ENCODE results near the gene YIPF3. TPM values are rescaled to one million over a fixed set of nuclear protein-coding genes. Genes with fewer than 3 reads are reported as not detected.

Gene YIPF3
- total and polyA plus RNA-seq, 3 experiments from 2014 or later, result 48.9 to 86.5 (median 49.1) TPM

GRCh38 chr6:43491750-43492661 is 24.7 kb downstream of the YIPF3 start:
- Mint-ChIP-seq H3K27ac (peak overlapping the region in 5 of 8 donors; percentile 17 to 95 (median 42)), H3K4me1 (peaks cover 26 to 57% (median 34%) of the 10 kb centered on the region in 3 donors), H3K27me3 (no peaks in the 10 kb centered on the region), H3K9me3 (no peaks in the 10 kb centered on the region), H3K36me3 (peaks cover 0 to 28% (median 3%) of the 10 kb centered on the region in 3 donors), H3K4me3 (no peak overlapping the region)
- DNase-seq, result no peak
- Histone ChIP-seq H3K4me3 (ENCODE audit: low read length) (no peak overlapping the region), H3K4me1 (ENCODE audit: insufficient read depth, low read length) (peaks cover 22% of the 10 kb centered on the region), H3K9me3 (ENCODE audit: low read length) (no peaks in the 10 kb centered on the region), H3K27me3 (ENCODE audit: insufficient read depth, low read length, poor library complexity, severe bottlenecking) (no peaks in the 10 kb centered on the region), H3K27ac (ENCODE audit: low read depth, low read length) (no peak overlapping the region), H3K36me3 (ENCODE audit: insufficient read depth, low read length) (no peaks in the 10 kb centered on the region)
- ChIA-PET POLR2A (no interaction called here), CTCF (interaction anchor here (1.7 to 10.1 kb wide), 2 partner anchors 13 to 38 kb away, joined by 4 to 93 read pairs; no protein-coding TSS in a partner anchor)

- Mint-ChIP-seq H3K4me3 (no peak overlapping the region), H3K27ac (peak overlapping the region in 1 of 8 donors; percentile 70), H3K4me1 (peaks cover 22 to 55% (median 31%) of the 10 kb centered on the region in 3 donors), H3K27me3 (no peaks in the 10 kb centered on the region), H3K9me3 (no peaks in the 10 kb centered on the region), H3K36me3 (peaks cover 0 to 34% (median 3%) of the 10 kb centered on the region in 3 donors)
- ChIA-PET CTCF (interaction anchor here (10.1 kb wide), 1 partner anchor 14 kb away, joined by 93 read pairs; no protein-coding TSS in a partner anchor), POLR2A (no interaction called here)
- no peak overlapping the region for H3K27ac ChIP-seq (ENCODE audit: low read depth, low read length)
- no peak for DNase-seq
- no peaks in the 10 kb centered on the region for H3K36me3 ChIP-seq (ENCODE audit: insufficient read depth, low read length)
- peaks cover 18% of the 10 kb centered on the region for H3K4me1 ChIP-seq (ENCODE audit: insufficient read depth, low read length)
- no peaks in the 10 kb centered on the region for H3K27me3 ChIP-seq (ENCODE audit: insufficient read depth, low read length, poor library complexity, severe bottlenecking)
- no peak overlapping the region for H3K4me3 ChIP-seq (ENCODE audit: low read length)
- H3K9me3 ChIP-seq (ENCODE audit: low read length), result no peaks in the 10 kb centered on the region
Measured at GRCh38 chr6:43490523-43490939, 26.2 kb downstream of the YIPF3 start.

GRCh38 chr6:43489277-43490072 is 27.3 kb downstream of the YIPF3 start:
- Mint-ChIP-seq H3K4me1 (peaks cover 20 to 53% (median 26%) of the 10 kb centered on the region in 3 donors), H3K9me3 (no peaks in the 10 kb centered on the region), H3K4me3 (no peak overlapping the region), H3K36me3 (peaks cover 0 to 40% (median 3%) of the 10 kb centered on the region in 3 donors), H3K27ac (peak overlapping the region in 2 of 8 donors; percentile 65 to 70), H3K27me3 (no peaks in the 10 kb centered on the region)
- DNase-seq, result no peak
- no peak overlapping the region for H3K27ac ChIP-seq (ENCODE audit: low read depth, low read length)
- H3K4me3 ChIP-seq (ENCODE audit: low read length), result no peak overlapping the region
- ChIA-PET CTCF (interaction anchor here (10.1 kb wide), 1 partner anchor 15 kb away, joined by 93 read pairs; no protein-coding TSS in a partner anchor), POLR2A (no interaction called here)
- H3K4me1 ChIP-seq (ENCODE audit: insufficient read depth, low read length), result peaks cover 7% of the 10 kb centered on the region
- H3K9me3 ChIP-seq (ENCODE audit: low read length), result no peaks in the 10 kb centered on the region
- no peaks in the 10 kb centered on the region for H3K36me3 ChIP-seq (ENCODE audit: insufficient read depth, low read length)
- H3K27me3 ChIP-seq (ENCODE audit: insufficient read depth, low read length, poor library complexity, severe bottlenecking), result no peaks in the 10 kb centered on the region

- no peaks in the 10 kb centered on the region for H3K27me3 ChIP-seq (ENCODE audit: insufficient read depth, low read length, poor library complexity, severe bottlenecking)
- peaks cover 0 to 40% (median 3%) of the 10 kb centered on the region in 3 donors for H3K36me3 Mint-ChIP-seq
- ChIA-PET POLR2A (no interaction called here), CTCF (interaction anchor here (10.1 kb wide), 1 partner anchor 16 kb away, joined by 93 read pairs; no protein-coding TSS in a partner anchor)
- no peaks in the 10 kb centered on the region for H3K36me3 ChIP-seq (ENCODE audit: insufficient read depth, low read length)
- no peak overlapping the region for H3K4me3 ChIP-seq (ENCODE audit: low read length)
- H3K27ac ChIP-seq (ENCODE audit: low read depth, low read length), result no peak overlapping the region
- peaks cover under 1% of the 10 kb centered on the region for H3K4me1 ChIP-seq (ENCODE audit: insufficient read depth, low read length)
- H3K27me3 Mint-ChIP-seq, result no peaks in the 10 kb centered on the region
- no peaks in the 10 kb centered on the region for H3K9me3 ChIP-seq (ENCODE audit: low read length)
- no peak for DNase-seq
- H3K4me3 Mint-ChIP-seq, result no peak overlapping the region
- H3K4me1 Mint-ChIP-seq, result peaks cover 15 to 46% (median 21%) of the 10 kb centered on the region in 3 donors
- no peaks in the 10 kb centered on the region for H3K9me3 Mint-ChIP-seq
- peak overlapping the region in 1 of 8 donors; percentile 58 for H3K27ac Mint-ChIP-seq
Measured at GRCh38 chr6:43488667-43489276, 28.0 kb downstream of the YIPF3 start.

GRCh38 chr6:43481591-43482236 is 35.0 kb downstream of the YIPF3 start:
- no peak for DNase-seq
- Mint-ChIP-seq H3K9me3 (no peaks in the 10 kb centered on the region), H3K4me3 (peak overlapping the region in 2 of 7 donors; percentile 49 to 71), H3K36me3 (peaks cover 0 to 41% (median 5%) of the 10 kb centered on the region in 3 donors), H3K4me1 (peaks cover 50 to 71% (median 65%) of the 10 kb centered on the region in 3 donors), H3K27ac (peak overlapping the region in 3 of 8 donors; percentile 10 to 44 (median 22)), H3K27me3 (peaks cover 0 to 3% of the 10 kb centered on the region in 2 donors)
- ChIA-PET POLR2A (no interaction called here), CTCF (interaction anchor here (0.6 kb wide), 1 partner anchor 31 kb away, joined by 3 read pairs; no protein-coding TSS in a partner anchor)
- no peaks in the 10 kb centered on the region for H3K36me3 ChIP-seq (ENCODE audit: insufficient read depth, low read length)
- no peak overlapping the region for H3K27ac ChIP-seq (ENCODE audit: low read depth, low read length)
- no peaks in the 10 kb centered on the region for H3K27me3 ChIP-seq (ENCODE audit: insufficient read depth, low read length, poor library complexity, severe bottlenecking)
- no peak overlapping the region for H3K4me3 ChIP-seq (ENCODE audit: low read length)
- H3K4me1 ChIP-seq (ENCODE audit: insufficient read depth, low read length), result peaks cover 13% of the 10 kb centered on the region
- no peaks in the 10 kb centered on the region for H3K9me3 ChIP-seq (ENCODE audit: low read length)

- ChIA-PET CTCF (interaction anchor here (0.6 kb wide), 1 partner anchor 30 kb away, joined by 3 read pairs; no protein-coding TSS in a partner anchor), POLR2A (no interaction called here)
- H3K36me3 ChIP-seq (ENCODE audit: insufficient read depth, low read length), result no peaks in the 10 kb centered on the region
- Mint-ChIP-seq H3K27ac (peak overlapping the region in 3 of 8 donors; percentile 17 to 42 (median 17)), H3K27me3 (peaks cover 0 to 3% of the 10 kb centered on the region in 2 donors), H3K9me3 (no peaks in the 10 kb centered on the region), H3K36me3 (peaks cover 0 to 38% (median 5%) of the 10 kb centered on the region in 3 donors), H3K4me1 (peaks cover 53 to 73% (median 69%) of the 10 kb centered on the region in 3 donors), H3K4me3 (peak overlapping the region in 2 of 7 donors; percentile 5 to 19)
- H3K4me1 ChIP-seq (ENCODE audit: insufficient read depth, low read length), result peaks cover 16% of the 10 kb centered on the region
- no peak overlapping the region for H3K27ac ChIP-seq (ENCODE audit: low read depth, low read length)
- DNase-seq, result no peak
- H3K9me3 ChIP-seq (ENCODE audit: low read length), result no peaks in the 10 kb centered on the region
- no peak overlapping the region for H3K4me3 ChIP-seq (ENCODE audit: low read length)
- H3K27me3 ChIP-seq (ENCODE audit: insufficient read depth, low read length, poor library complexity, severe bottlenecking), result no peaks in the 10 kb centered on the region
Measured at GRCh38 chr6:43481075-43481474, 35.7 kb downstream of the YIPF3 start.

GRCh38 chr6:43478008-43478372 is 38.7 kb downstream of the YIPF3 start:
- Mint-ChIP-seq H3K27me3 (no peaks in the 10 kb centered on the region), H3K4me1 (peaks cover 44 to 58% (median 56%) of the 10 kb centered on the region in 3 donors), H3K27ac (peak overlapping the region; percentile 89 to 100 (median 97)), H3K36me3 (peaks cover 0 to 25% (median 3%) of the 10 kb centered on the region in 3 donors), H3K4me3 (peak overlapping the region; percentile 81 to 99 (median 88)), H3K9me3 (no peaks in the 10 kb centered on the region)
- Histone ChIP-seq H3K4me1 (ENCODE audit: insufficient read depth, low read length) (peaks cover 16% of the 10 kb centered on the region), H3K9me3 (ENCODE audit: low read length) (no peaks in the 10 kb centered on the region), H3K27me3 (ENCODE audit: insufficient read depth, low read length, poor library complexity, severe bottlenecking) (no peaks in the 10 kb centered on the region), H3K4me3 (ENCODE audit: low read length) (peak overlapping the region; percentile 65), H3K36me3 (ENCODE audit: insufficient read depth, low read length) (no peaks in the 10 kb centered on the region), H3K27ac (ENCODE audit: low read depth, low read length) (peak overlapping the region; percentile 92)
- ChIA-PET CTCF (interaction anchor here (0.7 to 2.9 kb wide), 5 partner anchors 17 to 39 kb away, joined by 3 to 10 read pairs (median 9); partner anchors contain the start of gene DLK2), POLR2A (interaction anchor here (0.6 to 1.2 kb wide), 6 partner anchors 17 to 138 kb away, joined by 4 to 7 read pairs (median 6); partner anchors contain the start of genes ABCC10, POLR1C, YIPF3 and ZNF318)
- DNase-seq, result no peak

All from CD8-positive, alpha-beta memory T cell (primary cell).